A549 (cell line): ENCODE data around the gene PDGFD. TPM values are rescaled to one million over a fixed set of nuclear protein-coding genes. Genes with fewer than 3 reads are reported as not detected.

Experiments
- ATAC-seq, 2 experiments: fragments of 200-7000 bp in 1 of 2; fragments of >200 bp in 1 of 2; cut with Nextera tagmentation in 1 of 2; cut with Tn5 transposase in 1 of 2; 3 replicates each; pipeline versions ENCODE4 v1.8.0 to v1.9.1; 2018 to 2020; ENCODE audit warnings: mild to moderate bottlenecking in 1 of 2, moderate library complexity in 1 of 2
- CTCF ChIA-PET: fragments of 300-600 bp; sonication (Branson Sonifier 250); formaldehyde crosslinking; extraction: SDS; loops from one replicate; lab custom pipeline; 2021; ENCODE audit warnings: antibody characterized with exemption, inconsistent platforms; lab: Yijun Ruan, JAX
- POLR2A ChIA-PET: fragments of 350-600 bp; formaldehyde crosslinking; extraction: SDS; loops from one replicate; lab custom pipeline; 2021; ENCODE audit warnings: antibody characterized with exemption, inconsistent platforms; lab: Yijun Ruan, JAX
- DNase-seq, 2 experiments: peaks; one replicate each; pipeline versions ENCODE4 v3.0.0 to v3.0.0-alpha.2; 2011 to 2016; ENCODE audit warnings: low read depth in 1 of 2, low spot score in 1 of 2
- FAIRE-seq: peaks from 2 replicates; lab custom pipeline; 2011; peaks lifted over from hg19 to GRCh38; lab: Jason Lieb, UNC
- H3K27ac ChIP-seq, 2 experiments: fragments of >200 bp; sonication (Bioruptor Twin); formaldehyde crosslinking; 3 replicates each; pipeline ENCODE4 v1.5.1; 2016 to 2017
- H3K4me1 ChIP-seq: fragments of >200 bp; sonication (Bioruptor Twin); formaldehyde crosslinking; 3 replicates; pipeline ENCODE4 v1.6.1; 2016
- H3K4me2 ChIP-seq: fragments of >200 bp; sonication (Bioruptor Twin); formaldehyde crosslinking; 3 replicates; pipeline ENCODE4 v1.6.1; 2016
- H3K4me3 ChIP-seq: fragments of >200 bp; sonication (Bioruptor Twin); formaldehyde crosslinking; 3 replicates; pipeline ENCODE4 v1.5.1; 2016
- H3K9me3 ChIP-seq: fragments of >200 bp; sonication (Bioruptor Twin); formaldehyde crosslinking; 3 replicates; pipeline ENCODE4 v1.6.1; 2016
- CBX8 ChIP-seq: fragments of 200-600 bp; sonication (generic); IDR thresholded peaks from 2 replicates; pipeline ENCODE4 v1.6.1; 2016
- CHD2 ChIP-seq: fragments of 150-350 bp; IDR thresholded peaks from 2 replicates; pipeline ENCODE4 v1.6.1; 2014; ENCODE audit warnings: low read length; ENCODE audit not compliant: partially characterized antibody
- CHD4 ChIP-seq: fragments of 200-600 bp; sonication (generic); IDR thresholded peaks from 2 replicates; pipeline ENCODE4 v1.6.1; 2016; ENCODE audit warnings: antibody characterized with exemption, mild to moderate bottlenecking, borderline replicate concordance
- EHF ChIP-seq: fragments of 250-450 bp; sonication (Bioruptor Pico); IDR thresholded peaks from 2 replicates; pipeline ENCODE4 v1.5.0; 2020; ENCODE audit warnings: mild to moderate bottlenecking
- ELK1 ChIP-seq: fragments of 150-350 bp; IDR thresholded peaks from 2 replicates; pipeline ENCODE4 v1.6.1; 2014; ENCODE audit warnings: low read depth, mild to moderate bottlenecking, low read length
- FOSB ChIP-seq: fragments of 250-450 bp; sonication (Bioruptor Pico); IDR thresholded peaks from 2 replicates; pipeline ENCODE4 v1.5.0; 2020; ENCODE audit warnings: mild to moderate bottlenecking, moderate library complexity
- FOXS1 ChIP-seq: fragments of 250-450 bp; sonication (Bioruptor Pico); IDR thresholded peaks from 2 replicates; pipeline ENCODE4 v1.5.0; 2020; ENCODE audit warnings: mild to moderate bottlenecking, moderate library complexity
- GATA3 ChIP-seq: IDR thresholded peaks from 2 replicates; pipeline ENCODE4 v1.6.1; 2012; ENCODE audit warnings: borderline replicate concordance
- HDAC2 ChIP-seq: fragments of 200-600 bp; sonication (generic); IDR thresholded peaks from 2 replicates; pipeline ENCODE4 v1.6.1; 2016
- HEYL ChIP-seq: fragments of 250-450 bp; sonication (Bioruptor Pico); IDR thresholded peaks from 2 replicates; pipeline ENCODE4 v1.8.0; 2021; ENCODE audit warnings: mild to moderate bottlenecking, moderate library complexity
- HOXA7 ChIP-seq: fragments of 250-450 bp; sonication (Bioruptor Pico); IDR thresholded peaks from 2 replicates; pipeline ENCODE4 v1.5.0; 2020; ENCODE audit warnings: mild to moderate bottlenecking, moderate library complexity
- HOXB5 ChIP-seq: fragments of 250-450 bp; sonication (Bioruptor Pico); IDR thresholded peaks from 2 replicates; pipeline ENCODE4 v1.5.0; 2020; ENCODE audit warnings: mild to moderate bottlenecking, moderate library complexity
- JUN ChIP-seq, 2 experiments: fragments of >200 bp; sonication (Bioruptor Twin); formaldehyde crosslinking; IDR thresholded peaks; 2 replicates in 1 of 2; 3 replicates in 1 of 2; pipeline ENCODE4 v1.6.1; 2016 to 2017
- KDM1A ChIP-seq: fragments of 200-600 bp; sonication (generic); IDR thresholded peaks from 2 replicates; pipeline ENCODE4 v1.6.1; 2016; ENCODE audit warnings: low read depth, mild to moderate bottlenecking
- MAFK ChIP-seq: fragments of 450-650 bp; IDR thresholded peaks from 2 replicates; pipeline ENCODE4 v1.6.1; 2014; ENCODE audit not compliant: partially characterized antibody
- MYC ChIP-seq: IDR thresholded peaks from 2 replicates; pipeline ENCODE4 v1.6.1; 2012; ENCODE audit warnings: mild to moderate bottlenecking, inconsistent platforms, low read length, improper control_type of control experiment, borderline replicate concordance
- NPAS2 ChIP-seq: fragments of 250-450 bp; sonication (Bioruptor Pico); IDR thresholded peaks from 2 replicates; pipeline ENCODE4 v1.8.0; 2022; ENCODE audit warnings: mild to moderate bottlenecking, moderate library complexity, borderline replicate concordance
- PBX3 ChIP-seq: IDR thresholded peaks from 2 replicates; pipeline ENCODE4 v1.6.1; 2012
- POLR2A ChIP-seq: IDR thresholded peaks from 2 replicates; pipeline ENCODE4 v1.6.1; 2012; ENCODE audit warnings: mild to moderate bottlenecking, low read length
- POLR2AphosphoS2 ChIP-seq: conservative IDR thresholded peaks from 2 replicates; pipeline ENCODE4 v1.6.1; 2012; ENCODE audit warnings: low read length, improper control_type of control experiment, inconsistent platforms
- RAD21 ChIP-seq, 2 experiments: fragments of >200 bp in 1 of 2; sonication (Bioruptor Twin) in 1 of 2; formaldehyde crosslinking in 1 of 2; IDR thresholded peaks in 1 of 2; conservative IDR thresholded peaks in 1 of 2; 2 replicates in 1 of 2; 3 replicates in 1 of 2; pipeline ENCODE4 v1.6.1; 2012 to 2018; ENCODE audit warnings: inconsistent platforms in 1 of 2
- RARB ChIP-seq: fragments of 250-450 bp; sonication (Bioruptor Pico); IDR thresholded peaks from 2 replicates; pipeline ENCODE4 v1.8.0; 2021; ENCODE audit warnings: mild to moderate bottlenecking, moderate library complexity
- RCOR1 ChIP-seq: fragments of 150-350 bp; IDR thresholded peaks from 2 replicates; pipeline ENCODE4 v1.6.1; 2014; ENCODE audit warnings: antibody characterized with exemption, low read length, low read depth
- RNF2 ChIP-seq: fragments of 200-600 bp; sonication (generic); IDR thresholded peaks from 2 replicates; pipeline ENCODE4 v1.6.1; 2016; ENCODE audit warnings: low read depth, mild to moderate bottlenecking, antibody characterized with exemption, moderate library complexity, borderline replicate concordance
- SMC3 ChIP-seq: fragments of >200 bp; sonication (Bioruptor Twin); formaldehyde crosslinking; IDR thresholded peaks from 3 replicates; pipeline ENCODE4 v1.6.1; 2018; ENCODE audit warnings: inconsistent platforms
- SREBF2 ChIP-seq: fragments of 450-650 bp; IDR thresholded peaks from 2 replicates; pipeline ENCODE4 v1.6.1; 2014; ENCODE audit warnings: mild to moderate bottlenecking, moderate library complexity
- TFCP2L1 ChIP-seq: fragments of 250-450 bp; sonication (Bioruptor Pico); IDR thresholded peaks from 2 replicates; pipeline ENCODE4 v1.5.0; 2021; ENCODE audit warnings: mild to moderate bottlenecking
- TP53 ChIP-seq: fragments of 250-450 bp; sonication (Bioruptor Pico); IDR thresholded peaks from 2 replicates; pipeline ENCODE4 v1.5.0; 2021; ENCODE audit warnings: mild to moderate bottlenecking, moderate library complexity
- WGBS: methylation state at CpG from one replicate; pipeline ENCODE4 v1.1.6; 2017; ENCODE audit errors: missing lambda C conversion rate; 5-methylcytosine and 5-hydroxymethylcytosine counted together
- polyA minus RNA-seq: library from RNA; depleted of rRNA, polyadenylated mRNA; stranded (reverse); fragments of >200 nt; gene quantifications from 2 replicates; pipeline ENCODE4 v1.2.3, GENCODE V29; 2011; rRNA and poly(A)+ RNA removed
- polyA plus RNA-seq, 4 experiments: library from polyadenylated mRNA; depleted of rRNA in 3 of 4; stranded (reverse); fragments of >200 nt; fragmentation: RNase III in 1 of 4; extraction: RNeasy Plus Mini Kit Qiagen cat#74134 plus additional on column Dnase treatment in 1 of 4; gene quantifications; 2 replicates in 3 of 4; 3 replicates in 1 of 4; pipeline ENCODE4 v1.2.3, GENCODE V29; 2011 to 2017
- TF ChIP-seq, protein P1 (sequence below): fragments of >200 bp; sonication (Bioruptor Twin); formaldehyde crosslinking; IDR thresholded peaks from 3 replicates; pipeline ENCODE4 v1.6.1; 2016
- TF ChIP-seq, protein P2 (sequence below): fragments of >200 bp; sonication (Bioruptor Twin); formaldehyde crosslinking; IDR thresholded peaks from 3 replicates; pipeline ENCODE4 v1.5.1; 2016
- TF ChIP-seq, protein P3 (sequence below): fragments of 250-450 bp; sonication (Bioruptor Pico); IDR thresholded peaks from 2 replicates; pipeline ENCODE4 v1.5.0; 2021; ENCODE audit warnings: mild to moderate bottlenecking, moderate library complexity, borderline replicate concordance
- TF ChIP-seq, protein P4 (sequence below): IDR thresholded peaks from 2 replicates; pipeline ENCODE4 v1.6.1; 2012
- TF ChIP-seq, protein P5 (sequence below): fragments of 450-650 bp; IDR thresholded peaks from 2 replicates; pipeline ENCODE4 v1.6.1; 2014; ENCODE audit warnings: antibody characterized with exemption

Gene PDGFD
- polyA plus RNA-seq (2011; rRNA removed) (29.7 TPM in 2 replicates), polyA plus RNA-seq (2017; fragmentation: RNase III; extraction: RNeasy Plus Mini Kit Qiagen cat#74134 plus additional on column Dnase treatment) (10.6 to 12.9 TPM (median 11.1 TPM) in 3 replicates), polyA minus RNA-seq (11.2 and 11.9 TPM in 2 replicates)
- 5.4 and 7.3 TPM in 2 replicates for polyA plus RNA-seq (2012; cell fraction: cytosol; rRNA removed)
- polyA plus RNA-seq (2012; cell fraction: nucleus; rRNA removed), result 4.6 and 5.4 TPM in 2 replicates

- peak within 1 kb of the TSS; percentile 80 to 90 for H3K27ac ChIP-seq
- ChIA-PET CTCF (interaction anchor here (0.6 to 2.1 kb wide), 12 partner anchors 12 to 1699 kb away, joined by 3 to 9 read pairs (median 4); no protein-coding TSS in a partner anchor), POLR2A (interaction anchor here (0.6 to 1.4 kb wide), 5 partner anchors 216 to 544 kb away, joined by 3 to 4 read pairs (median 3); no protein-coding TSS in a partner anchor)
- peaks cover 36% of the 10 kb centered on the region for H3K4me1 ChIP-seq
- WGBS, result 20% methylated on average over 1 of the region's 37 CpGs
- H3K4me2 ChIP-seq, result peak within 1 kb of the TSS; percentile 88
- FAIRE-seq, result no peak
- H3K9me3 ChIP-seq, result no peaks in the 10 kb centered on the region
- peak; percentile 97 to 98 for ATAC-seq
- DNase-seq, result peak; percentile 47 to 90
- peak within 1 kb of the TSS; percentile 88 for H3K4me3 ChIP-seq
- no peak for TF ChIP-seq RARB (CRISPR knock-in tag)
- TF ChIP-seq, protein P1, sequence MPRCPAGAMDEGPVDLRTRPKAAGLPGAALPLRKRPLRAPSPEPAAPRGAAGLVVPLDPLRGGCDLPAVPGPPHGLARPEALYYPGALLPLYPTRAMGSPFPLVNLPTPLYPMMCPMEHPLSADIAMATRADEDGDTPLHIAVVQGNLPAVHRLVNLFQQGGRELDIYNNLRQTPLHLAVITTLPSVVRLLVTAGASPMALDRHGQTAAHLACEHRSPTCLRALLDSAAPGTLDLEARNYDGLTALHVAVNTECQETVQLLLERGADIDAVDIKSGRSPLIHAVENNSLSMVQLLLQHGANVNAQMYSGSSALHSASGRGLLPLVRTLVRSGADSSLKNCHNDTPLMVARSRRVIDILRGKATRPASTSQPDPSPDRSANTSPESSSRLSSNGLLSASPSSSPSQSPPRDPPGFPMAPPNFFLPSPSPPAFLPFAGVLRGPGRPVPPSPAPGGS, result 0 out of 3 replicates have a peak, but pooled peaks have one; percentile 26
- no peak for TF ChIP-seq MAFK
- 0 out of 2 replicates have a peak, but pooled peaks have one; percentile 8 for TF ChIP-seq HDAC2
- TF ChIP-seq, protein P2, sequence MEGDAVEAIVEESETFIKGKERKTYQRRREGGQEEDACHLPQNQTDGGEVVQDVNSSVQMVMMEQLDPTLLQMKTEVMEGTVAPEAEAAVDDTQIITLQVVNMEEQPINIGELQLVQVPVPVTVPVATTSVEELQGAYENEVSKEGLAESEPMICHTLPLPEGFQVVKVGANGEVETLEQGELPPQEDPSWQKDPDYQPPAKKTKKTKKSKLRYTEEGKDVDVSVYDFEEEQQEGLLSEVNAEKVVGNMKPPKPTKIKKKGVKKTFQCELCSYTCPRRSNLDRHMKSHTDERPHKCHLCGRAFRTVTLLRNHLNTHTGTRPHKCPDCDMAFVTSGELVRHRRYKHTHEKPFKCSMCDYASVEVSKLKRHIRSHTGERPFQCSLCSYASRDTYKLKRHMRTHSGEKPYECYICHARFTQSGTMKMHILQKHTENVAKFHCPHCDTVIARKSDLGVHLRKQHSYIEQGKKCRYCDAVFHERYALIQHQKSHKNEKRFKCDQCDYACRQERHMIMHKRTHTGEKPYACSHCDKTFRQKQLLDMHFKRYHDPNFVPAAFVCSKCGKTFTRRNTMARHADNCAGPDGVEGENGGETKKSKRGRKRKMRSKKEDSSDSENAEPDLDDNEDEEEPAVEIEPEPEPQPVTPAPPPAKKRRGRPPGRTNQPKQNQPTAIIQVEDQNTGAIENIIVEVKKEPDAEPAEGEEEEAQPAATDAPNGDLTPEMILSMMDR, result no peak; the same call in 2 of the 3 replicates
- TF ChIP-seq CHD2, result no peak
- no peak for TF ChIP-seq CHD4
- no peak for TF ChIP-seq NPAS2 (CRISPR knock-in tag)
- TF ChIP-seq, protein P3, sequence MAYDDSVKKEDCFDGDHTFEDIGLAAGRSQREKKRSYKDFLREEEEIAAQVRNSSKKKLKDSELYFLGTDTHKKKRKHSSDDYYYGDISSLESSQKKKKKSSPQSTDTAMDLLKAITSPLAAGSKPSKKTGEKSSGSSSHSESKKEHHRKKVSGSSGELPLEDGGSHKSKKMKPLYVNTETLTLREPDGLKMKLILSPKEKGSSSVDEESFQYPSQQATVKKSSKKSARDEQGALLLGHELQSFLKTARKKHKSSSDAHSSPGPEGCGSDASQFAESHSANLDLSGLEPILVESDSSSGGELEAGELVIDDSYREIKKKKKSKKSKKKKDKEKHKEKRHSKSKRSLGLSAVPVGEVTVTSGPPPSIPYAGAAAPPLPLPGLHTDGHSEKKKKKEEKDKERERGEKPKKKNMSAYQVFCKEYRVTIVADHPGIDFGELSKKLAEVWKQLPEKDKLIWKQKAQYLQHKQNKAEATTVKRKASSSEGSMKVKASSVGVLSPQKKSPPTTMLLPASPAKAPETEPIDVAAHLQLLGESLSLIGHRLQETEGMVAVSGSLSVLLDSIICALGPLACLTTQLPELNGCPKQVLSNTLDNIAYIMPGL (CRISPR knock-in tag), result no peak
- peak; percentile 30 to 54; a peak in 4 of 5 replicates for TF ChIP-seq RAD21 (conservative IDR thresholded peaks at IDR 0.05 in 1 of 2, IDR thresholded peaks at IDR 0.05 in 1 of 2)
- no peak for TF ChIP-seq FOXS1 (CRISPR knock-in tag)
- TF ChIP-seq MYC, result no peak
- peak; percentile 50 for TF ChIP-seq SMC3
- TF ChIP-seq ELK1, result no peak
- no peak for TF ChIP-seq EHF (CRISPR knock-in tag)
- TF ChIP-seq RNF2, result no peak
- TF ChIP-seq POLR2A, result peak; percentile 20
- no peak for TF ChIP-seq HOXB5 (CRISPR knock-in tag)
- TF ChIP-seq, protein P4, sequence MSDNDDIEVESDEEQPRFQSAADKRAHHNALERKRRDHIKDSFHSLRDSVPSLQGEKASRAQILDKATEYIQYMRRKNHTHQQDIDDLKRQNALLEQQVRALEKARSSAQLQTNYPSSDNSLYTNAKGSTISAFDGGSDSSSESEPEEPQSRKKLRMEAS, result peak; percentile 79
- peak; percentile 26; the same call in 1 of the 2 replicates for TF ChIP-seq GATA3
- no peak for TF ChIP-seq KDM1A
- no peak for TF ChIP-seq CBX8
- TF ChIP-seq FOSB (CRISPR knock-in tag), result no peak
- no peak for TF ChIP-seq RCOR1
- no peak for TF ChIP-seq SREBF2
- TF ChIP-seq, protein P5, sequence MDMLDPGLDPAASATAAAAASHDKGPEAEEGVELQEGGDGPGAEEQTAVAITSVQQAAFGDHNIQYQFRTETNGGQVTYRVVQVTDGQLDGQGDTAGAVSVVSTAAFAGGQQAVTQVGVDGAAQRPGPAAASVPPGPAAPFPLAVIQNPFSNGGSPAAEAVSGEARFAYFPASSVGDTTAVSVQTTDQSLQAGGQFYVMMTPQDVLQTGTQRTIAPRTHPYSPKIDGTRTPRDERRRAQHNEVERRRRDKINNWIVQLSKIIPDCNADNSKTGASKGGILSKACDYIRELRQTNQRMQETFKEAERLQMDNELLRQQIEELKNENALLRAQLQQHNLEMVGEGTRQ, result no peak
- TF ChIP-seq JUN (IDR thresholded peaks at IDR 0.05), result 0 out of 5 replicates have a peak, but pooled peaks of 1 of the 2 experiments have one; percentile 46
- TF ChIP-seq TFCP2L1 (CRISPR knock-in tag), result no peak
- no peak for TF ChIP-seq TP53 (CRISPR knock-in tag)
- TF ChIP-seq PBX3, result no peak
- no peak for TF ChIP-seq POLR2AphosphoS2
- no peak for TF ChIP-seq HEYL (CRISPR knock-in tag)
- TF ChIP-seq HOXA7 (CRISPR knock-in tag), result no peak
Observed at GRCh38 chr11:104164028-104164520, at the start of gene PDGFD. Gene PDGFD, minus strand, starts transcription at chr11:104164147.
